ENCODE measurements around the gene KRTAP5-4.
"Not testable (repeated sequence)": the region's sequence is repeated elsewhere in the genome, so short reads cannot be mapped to it uniquely, and the experiment has no call there.

The KRTAP5-4 gene, protein sequence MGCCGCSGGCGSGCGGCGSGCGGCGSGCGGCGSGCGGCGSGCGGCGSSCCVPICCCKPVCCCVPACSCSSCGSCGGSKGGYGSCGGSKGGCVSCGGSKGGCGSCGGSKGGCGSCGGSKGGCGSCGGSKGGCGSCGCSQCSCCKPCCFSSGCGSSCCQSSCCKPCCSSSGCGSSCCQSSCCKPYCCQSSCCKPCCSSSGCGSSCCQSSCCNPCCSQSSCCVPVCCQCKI

GRCh38 chr11:1622086-1622485 is at the start of gene KRTAP5-4:
TSS of gene KRTAP5-4 (minus strand) at chr11:1622138. CDS start at chr11:1622093, 45 bp downstream.
- no peak for DNase-seq

- DNase-seq: no peak
These were observed 49.7 kb upstream of the KRTAP5-4 start for GRCh38 chr11:1671658-1672057.

DNA sequence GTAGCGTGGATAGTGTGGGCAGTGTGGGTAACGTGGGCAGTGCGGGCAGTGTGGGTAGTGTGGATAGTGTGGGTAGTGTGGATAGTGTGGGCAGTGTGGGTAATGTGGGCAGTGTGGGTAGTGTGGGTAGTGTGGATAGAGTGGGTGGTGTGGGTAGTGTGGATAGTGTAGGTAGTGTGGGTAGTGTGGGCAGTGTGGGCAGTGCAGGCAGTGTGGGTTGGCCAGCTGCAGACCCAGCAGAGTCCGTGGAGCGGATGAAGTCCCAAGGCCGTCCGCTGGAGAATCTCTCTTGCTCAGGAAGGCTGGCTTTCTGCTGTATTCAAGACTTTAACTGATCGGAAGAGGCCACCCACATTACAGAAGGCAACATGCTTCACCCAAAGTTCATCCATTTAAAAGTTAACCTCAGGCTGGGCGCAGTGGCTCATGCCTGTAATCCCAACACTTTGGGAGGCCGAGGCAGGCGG is 49.0 kb upstream of the KRTAP5-4 start:
- DNase-seq: no peak

GRCh38 chr11:1670457-1670856 is 48.5 kb upstream of the KRTAP5-4 start:
- not testable (repeated sequence) for DNase-seq

GRCh38 chr11:1669546-1670218 is 47.7 kb upstream of the KRTAP5-4 start:
- no peak for DNase-seq

GRCh38 chr11:1668911-1669473 is 47.1 kb upstream of the KRTAP5-4 start:
- no peak for DNase-seq

- no peak for DNase-seq
These were observed 46.0 kb upstream of the KRTAP5-4 start for GRCh38 chr11:1667906-1668305.

GRCh38 chr11:1667121-1667850 is 45.3 kb upstream of the KRTAP5-4 start:
- DNase-seq: no peak

- DNase-seq: no peak
These were observed 43.4 kb upstream of the KRTAP5-4 start for GRCh38 chr11:1665313-1665712.

DNA sequence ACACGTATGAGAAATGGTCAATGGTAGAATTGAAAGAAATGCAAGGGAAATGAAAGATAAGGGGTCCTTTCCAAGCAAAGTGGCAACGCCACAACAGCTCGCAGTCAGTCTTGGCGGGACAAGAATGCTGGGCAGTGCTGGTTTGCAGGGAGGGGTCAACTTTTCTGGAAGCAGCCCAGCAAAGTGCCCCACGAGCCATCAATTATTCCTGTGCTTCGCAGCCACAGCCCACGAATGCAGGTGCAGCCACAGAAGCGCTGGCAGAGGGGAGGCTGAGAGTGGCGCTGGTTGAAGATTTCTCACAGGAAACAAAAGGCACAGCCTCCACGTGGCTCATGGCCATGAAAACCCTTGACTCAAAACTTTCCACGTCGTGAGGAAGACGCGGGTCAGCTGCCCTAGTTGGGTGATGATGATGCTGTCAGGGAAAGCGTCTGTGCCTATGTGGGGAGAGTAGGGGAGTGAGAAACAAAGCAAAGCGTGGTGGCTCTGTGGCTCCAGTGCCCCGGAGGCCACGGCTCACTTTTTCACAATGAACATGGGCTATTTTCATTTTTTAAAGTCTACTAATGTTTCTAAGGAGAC is 40.9 kb upstream of the KRTAP5-4 start:
- DNase-seq: not testable (repeated sequence)

- not testable (repeated sequence) for DNase-seq
These were observed 39.7 kb upstream of the KRTAP5-4 start for GRCh38 chr11:1661454-1662269.

DNA sequence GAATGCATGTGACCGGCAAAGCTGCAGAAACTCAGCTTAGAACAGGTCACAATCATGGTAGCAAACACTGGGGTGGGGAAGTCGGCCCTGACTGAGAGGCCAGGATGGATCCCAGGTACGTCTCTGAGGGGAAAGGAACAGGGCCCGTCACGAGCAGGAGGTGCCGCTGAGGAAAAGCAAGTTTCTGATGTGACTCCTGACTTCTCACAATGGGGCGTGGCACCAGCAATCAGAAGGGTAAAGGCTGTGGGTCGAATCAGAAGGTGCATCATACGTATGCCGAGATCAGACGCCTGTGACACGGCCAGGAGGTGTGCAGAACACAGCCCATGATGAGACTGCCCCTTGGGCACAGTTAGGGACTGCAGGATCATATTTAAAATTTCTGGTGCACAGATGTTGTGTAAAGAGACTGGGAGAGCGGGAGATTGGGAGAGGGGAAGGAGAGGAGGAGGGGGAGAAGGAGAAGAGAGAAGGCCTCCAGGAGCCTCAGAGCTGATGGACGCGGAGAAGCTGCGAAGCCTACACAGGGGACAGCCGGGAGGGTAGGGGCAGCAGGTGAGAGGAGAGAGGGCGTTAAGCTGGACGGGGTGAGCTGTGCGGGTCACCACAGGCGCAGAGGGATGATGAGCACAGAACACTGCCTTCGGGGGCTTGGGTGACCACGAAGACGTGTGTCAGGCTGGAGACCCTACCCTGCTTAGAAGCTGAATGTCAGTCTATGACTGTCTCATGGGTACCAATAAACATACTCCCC is 38.4 kb upstream of the KRTAP5-4 start:
- DNase-seq: no peak

GRCh38 chr11:1659506-1659905 is 37.6 kb upstream of the KRTAP5-4 start:
- no peak for DNase-seq

GRCh38 chr11:1656670-1657069 is 34.7 kb upstream of the KRTAP5-4 start:
- no peak for DNase-seq

GRCh38 chr11:1656061-1656441 is 34.1 kb upstream of the KRTAP5-4 start:
- no peak for DNase-seq

DNA sequence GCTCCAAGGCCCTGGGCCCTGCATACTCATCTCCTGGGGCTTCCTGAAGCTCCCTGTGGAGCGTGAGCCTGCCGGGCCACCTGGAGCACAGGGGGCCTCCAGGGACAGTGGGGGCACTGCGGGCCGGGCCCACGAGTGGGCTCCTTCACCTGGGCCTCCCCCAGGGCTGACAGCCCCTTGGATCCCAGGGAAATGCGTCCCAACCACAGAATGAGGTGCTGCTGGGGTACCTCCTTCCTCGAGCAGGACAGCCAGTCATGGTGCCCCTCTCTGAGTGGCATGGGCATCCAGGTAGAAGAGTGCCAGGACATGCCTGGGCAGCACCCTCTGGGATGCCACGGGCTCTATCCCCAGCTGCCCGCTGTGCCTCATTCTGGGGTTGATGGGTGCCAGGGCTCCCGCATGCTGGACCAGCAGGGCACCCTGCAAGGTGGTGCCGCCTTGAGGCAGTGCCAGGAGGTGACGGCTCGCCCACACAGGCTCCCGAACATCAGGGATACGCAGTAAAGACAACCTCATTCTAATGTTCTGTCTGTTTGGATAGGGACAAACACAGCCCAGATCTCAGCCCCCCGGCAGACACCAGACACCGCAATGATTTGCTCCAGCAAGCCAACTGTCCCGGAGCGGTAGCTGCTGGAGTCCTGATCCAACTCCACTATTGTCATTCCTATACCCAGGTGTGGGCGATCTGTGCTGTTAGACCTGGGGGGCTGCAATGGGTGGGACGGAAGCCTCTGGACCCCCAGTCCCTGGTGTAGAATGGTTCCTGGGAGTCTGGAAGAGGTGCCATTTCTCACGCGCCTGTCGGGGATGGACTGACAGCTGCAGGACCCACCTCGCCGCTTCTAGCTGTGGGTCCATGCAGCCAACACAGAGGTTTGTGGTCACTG is 33.5 kb upstream of the KRTAP5-4 start:
- no peak for DNase-seq

DNA sequence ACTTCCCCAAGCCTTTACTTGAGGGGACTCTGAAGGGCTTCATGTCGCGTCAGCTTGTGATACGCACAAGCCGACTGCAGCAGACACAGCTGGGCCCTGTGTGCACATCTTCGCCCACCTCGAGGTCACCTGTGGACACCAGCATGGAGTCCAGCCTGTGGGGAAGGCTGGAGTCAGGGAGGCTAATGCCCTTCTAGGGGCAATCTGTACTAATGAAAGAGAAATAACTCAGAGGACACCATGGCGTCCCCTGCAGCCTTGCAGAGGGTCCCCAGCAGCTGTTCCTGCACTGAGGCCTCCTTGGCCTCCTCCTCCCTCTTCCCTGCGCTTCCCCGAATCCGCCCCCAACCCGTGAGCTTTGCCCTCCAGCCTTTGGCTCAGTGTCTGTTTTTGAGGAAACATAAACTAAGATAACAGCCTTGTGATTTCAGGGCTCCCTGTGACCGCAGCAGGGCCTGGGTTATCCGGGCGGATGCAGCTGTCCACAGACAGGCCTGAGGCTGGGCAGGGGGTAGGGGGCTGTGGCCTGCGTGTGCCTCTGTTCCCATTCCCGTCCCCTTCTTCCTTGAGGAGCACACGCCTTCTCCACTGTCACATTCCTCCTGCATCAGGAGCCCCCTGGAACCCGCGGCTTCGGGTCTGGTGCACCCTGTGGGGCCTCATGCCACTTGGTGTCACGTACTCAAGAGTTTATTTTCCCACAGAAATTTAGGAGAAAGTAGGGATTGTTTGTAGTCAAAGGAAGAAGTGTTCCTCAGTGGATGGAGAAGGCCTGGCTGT is 32.6 kb upstream of the KRTAP5-4 start:
- DNase-seq: no peak

DNA sequence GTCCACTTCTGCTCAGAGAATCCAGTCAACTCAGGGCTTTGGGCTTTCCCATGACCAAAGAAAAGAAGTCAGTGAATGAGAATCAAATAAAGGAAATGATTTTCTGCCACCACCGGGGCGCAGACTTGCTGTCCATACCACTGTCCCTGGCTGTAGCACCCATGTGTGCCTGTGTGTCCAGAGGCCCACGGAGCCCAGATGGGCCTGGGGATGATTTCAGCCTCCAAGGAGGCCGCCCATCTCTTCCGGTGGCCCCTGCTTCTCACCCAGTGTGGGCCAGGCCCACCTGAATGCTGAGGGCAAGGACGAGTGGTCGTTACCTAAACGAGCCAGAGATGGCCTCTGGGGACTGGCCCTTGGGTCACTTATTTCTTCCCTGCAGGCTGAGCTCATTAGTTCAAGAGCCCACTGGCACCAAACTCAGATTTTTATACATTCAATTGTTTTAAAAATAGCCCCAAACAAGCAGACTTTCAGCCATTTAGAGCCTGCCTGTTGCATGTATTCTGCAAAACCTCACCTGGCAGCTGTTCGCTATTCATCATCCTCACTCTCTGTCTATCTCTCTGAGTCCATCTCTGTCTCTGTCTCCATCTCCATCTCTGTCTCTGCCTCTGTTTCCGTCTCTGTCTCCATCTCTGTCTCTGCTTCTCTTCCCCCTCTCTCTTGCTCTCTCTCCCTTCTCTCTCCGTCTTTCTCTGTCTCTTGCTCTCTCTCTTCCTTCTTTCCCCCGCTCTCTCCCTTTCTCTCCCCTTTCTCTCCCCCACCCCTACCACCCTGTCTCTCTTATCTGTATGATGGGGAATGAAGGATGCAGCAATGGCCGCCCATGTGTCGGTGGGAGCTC is 31.8 kb upstream of the KRTAP5-4 start:
- no peak for DNase-seq

Data from NCI-H187 treated with DMSO at 0.1 percent for 48 hours (cell line).